ENCODE results near the gene DPH3.
"Not testable (repeated sequence)": the region's sequence is repeated elsewhere in the genome, so short reads cannot be mapped to it uniquely, and the experiment has no call there.

Gene DPH3

GRCh38 chr3:16264708-16265454, at the start of gene DPH3, which contains the start of gene OXNAD1:
Gene DPH3, minus strand, starts transcription at chr3:16264943. Its CDS starts 67 bp downstream, at chr3:16264876.
Gene OXNAD1, plus strand, starts transcription at chr3:16265212. Its CDS starts 5,741 bp downstream, at chr3:16270953.
- peaks cover 13% of the 10 kb centered on the region for H3K36me3 Mint-ChIP-seq (ENCODE audit: low read depth)
- H3K27me3 Mint-ChIP-seq = peaks cover 2% of the 10 kb centered on the region
- H3K4me3 Mint-ChIP-seq = peak within 1 kb of the TSS; percentile 92
- no peaks in the 10 kb centered on the region for H3K9me3 Mint-ChIP-seq
- peak within 1 kb of the TSS; percentile 98 for H3K27ac Mint-ChIP-seq
- peaks cover 32% of the 10 kb centered on the region for H3K4me1 Mint-ChIP-seq
- DNase-seq (peak; percentile 99), ATAC-seq (peak; percentile 98)

- Mint-ChIP-seq H3K4me3 (no peak overlapping the region), H3K36me3 (ENCODE audit: low read depth) (peaks cover 77% of the 10 kb centered on the region), H3K4me1 (peaks cover 95% of the 10 kb centered on the region), H3K9me3 (no peaks in the 10 kb centered on the region), H3K27ac (peak overlapping the region; percentile 33), H3K27me3 (no peaks in the 10 kb centered on the region)
- no peak for ATAC-seq
- no peak for DNase-seq
Measured at GRCh38 chr3:16313886-16314645, 49.3 kb upstream of the DPH3 start.

- Mint-ChIP-seq H3K4me3 (peak overlapping the region; percentile 13), H3K4me1 (peaks cover 96% of the 10 kb centered on the region), H3K27ac (peak overlapping the region; percentile 85), H3K27me3 (no peaks in the 10 kb centered on the region), H3K36me3 (ENCODE audit: low read depth) (peaks cover 74% of the 10 kb centered on the region), H3K9me3 (peaks cover 4% of the 10 kb centered on the region)
- ATAC-seq = peak; percentile 48
- no peak for DNase-seq
Measured at GRCh38 chr3:16311960-16312451, 47.3 kb upstream of the DPH3 start.

- Mint-ChIP-seq H3K36me3 (ENCODE audit: low read depth) (peaks cover 72% of the 10 kb centered on the region), H3K27ac (peak overlapping the region; percentile 93), H3K4me3 (peak overlapping the region; percentile 55), H3K4me1 (peaks cover 96% of the 10 kb centered on the region)
- not testable (repeated sequence) for H3K9me3 Mint-ChIP-seq, ATAC-seq, DNase-seq, H3K27me3 Mint-ChIP-seq
Measured at GRCh38 chr3:16310486-16310885, 45.7 kb upstream of the DPH3 start.

- H3K36me3 Mint-ChIP-seq (ENCODE audit: low read depth) = peaks cover 70% of the 10 kb centered on the region
- ATAC-seq = peak; percentile 84
- no peaks in the 10 kb centered on the region for H3K27me3 Mint-ChIP-seq
- peak overlapping the region; percentile 55 for H3K4me3 Mint-ChIP-seq
- H3K9me3 Mint-ChIP-seq = peaks cover 4% of the 10 kb centered on the region
- DNase-seq = no peak
- peak overlapping the region; percentile 93 for H3K27ac Mint-ChIP-seq
- H3K4me1 Mint-ChIP-seq = peaks cover 96% of the 10 kb centered on the region
Measured at GRCh38 chr3:16309558-16309957, 44.8 kb upstream of the DPH3 start.

- Mint-ChIP-seq H3K4me1 (peaks cover 94% of the 10 kb centered on the region), H3K4me3 (no peak overlapping the region), H3K36me3 (ENCODE audit: low read depth) (peaks cover 65% of the 10 kb centered on the region), H3K27ac (peak overlapping the region; percentile 86), H3K27me3 (no peaks in the 10 kb centered on the region), H3K9me3 (peaks cover 4% of the 10 kb centered on the region)
- DNase-seq (no peak), ATAC-seq (no peak)
Measured at GRCh38 chr3:16308727-16309126, 44.0 kb upstream of the DPH3 start.

- no peak for ATAC-seq
- H3K27me3 Mint-ChIP-seq = no peaks in the 10 kb centered on the region
- H3K4me3 Mint-ChIP-seq = peak overlapping the region; percentile 48
- no peak for DNase-seq
- H3K27ac Mint-ChIP-seq = peak overlapping the region; percentile 86
- peaks cover 65% of the 10 kb centered on the region for H3K36me3 Mint-ChIP-seq (ENCODE audit: low read depth)
- peaks cover 94% of the 10 kb centered on the region for H3K4me1 Mint-ChIP-seq
- H3K9me3 Mint-ChIP-seq = peaks cover 4% of the 10 kb centered on the region
Measured at GRCh38 chr3:16307832-16308531, 43.2 kb upstream of the DPH3 start.

- H3K27me3 Mint-ChIP-seq = no peaks in the 10 kb centered on the region
- H3K4me1 Mint-ChIP-seq = peaks cover 95% of the 10 kb centered on the region
- peaks cover 65% of the 10 kb centered on the region for H3K36me3 Mint-ChIP-seq (ENCODE audit: low read depth)
- peak overlapping the region; percentile 86 for H3K27ac Mint-ChIP-seq
- H3K9me3 Mint-ChIP-seq = peaks cover 4% of the 10 kb centered on the region
- DNase-seq (peak; percentile 54), ATAC-seq (peak; percentile 59)
- H3K4me3 Mint-ChIP-seq = peak overlapping the region; percentile 33
Measured at GRCh38 chr3:16305111-16305541, 40.4 kb upstream of the DPH3 start.

GRCh38 chr3:16304061-16305010, 39.6 kb upstream of the DPH3 start:
- no peak for DNase-seq
- peak overlapping the region; percentile 33 for H3K4me3 Mint-ChIP-seq

GRCh38 chr3:16303037-16303575, 38.4 kb upstream of the DPH3 start:
- peak overlapping the region; percentile 80 for H3K4me3 Mint-ChIP-seq
- H3K4me1 Mint-ChIP-seq = peaks cover 98% of the 10 kb centered on the region
- peaks cover 65% of the 10 kb centered on the region for H3K36me3 Mint-ChIP-seq (ENCODE audit: low read depth)
- DNase-seq (no peak), ATAC-seq (no peak)
- H3K27ac Mint-ChIP-seq = peak overlapping the region; percentile 65
- H3K27me3 Mint-ChIP-seq = no peaks in the 10 kb centered on the region
- H3K9me3 Mint-ChIP-seq = peaks cover 4% of the 10 kb centered on the region

More at GRCh38 chr3:16304061-16305010, 39.6 kb upstream of the DPH3 start:
- peaks cover 4% of the 10 kb centered on the region for H3K9me3 Mint-ChIP-seq
- H3K27ac Mint-ChIP-seq = peak overlapping the region; percentile 86
- H3K27me3 Mint-ChIP-seq = no peaks in the 10 kb centered on the region
- ATAC-seq = peak; percentile 41
- peaks cover 96% of the 10 kb centered on the region for H3K4me1 Mint-ChIP-seq
- peaks cover 62% of the 10 kb centered on the region for H3K36me3 Mint-ChIP-seq (ENCODE audit: low read depth)

GRCh38 chr3:16302082-16302631, 37.4 kb upstream of the DPH3 start:
- H3K36me3 Mint-ChIP-seq (ENCODE audit: low read depth) = peaks cover 63% of the 10 kb centered on the region
- peaks cover 98% of the 10 kb centered on the region for H3K4me1 Mint-ChIP-seq
- no peaks in the 10 kb centered on the region for H3K27me3 Mint-ChIP-seq
- no peak for DNase-seq
- ATAC-seq = no peak
- peak overlapping the region; percentile 80 for H3K4me3 Mint-ChIP-seq
- peak overlapping the region; percentile 94 for H3K27ac Mint-ChIP-seq
- peaks cover under 1% of the 10 kb centered on the region for H3K9me3 Mint-ChIP-seq

- H3K9me3 Mint-ChIP-seq = no peaks in the 10 kb centered on the region
- H3K4me3 Mint-ChIP-seq = peak overlapping the region; percentile 80
- DNase-seq = peak; percentile 44
- H3K27ac Mint-ChIP-seq = peak overlapping the region; percentile 94
- peaks cover 64% of the 10 kb centered on the region for H3K36me3 Mint-ChIP-seq (ENCODE audit: low read depth)
- H3K4me1 Mint-ChIP-seq = peaks cover 98% of the 10 kb centered on the region
- H3K27me3 Mint-ChIP-seq = no peaks in the 10 kb centered on the region
- peak; percentile 35 for ATAC-seq
Measured at GRCh38 chr3:16301507-16301906, 36.8 kb upstream of the DPH3 start.

- peak overlapping the region; percentile 80 for H3K4me3 Mint-ChIP-seq
- DNase-seq (no peak), ATAC-seq (peak; percentile 66)
- peaks cover 98% of the 10 kb centered on the region for H3K4me1 Mint-ChIP-seq
- H3K36me3 Mint-ChIP-seq (ENCODE audit: low read depth) = peaks cover 66% of the 10 kb centered on the region
- peak overlapping the region; percentile 94 for H3K27ac Mint-ChIP-seq
- H3K9me3 Mint-ChIP-seq = no peaks in the 10 kb centered on the region
- H3K27me3 Mint-ChIP-seq = no peaks in the 10 kb centered on the region
Measured at GRCh38 chr3:16300881-16301359, 36.2 kb upstream of the DPH3 start.

All from activated naive CD8-positive, alpha-beta T cell treated with anti-CD3 and anti-CD28 coated beads, Interleukin-2, amount 50 U/mL, for 24 hours (primary cell).